Stimulated activated CD4-positive, alpha-beta T cell treated with anti-CD3 and anti-CD28 coated beads, Interleukin-2, amount 100 ng/mL, for 24 hours (primary cell): Measurements from ENCODE around the gene MARCHF10.

Source experiments
- DNase-seq, 2 donors: peaks; one replicate each; pipeline ENCODE4 v3.0.0-alpha.2; 2020

The MARCHF10 gene

DNA sequence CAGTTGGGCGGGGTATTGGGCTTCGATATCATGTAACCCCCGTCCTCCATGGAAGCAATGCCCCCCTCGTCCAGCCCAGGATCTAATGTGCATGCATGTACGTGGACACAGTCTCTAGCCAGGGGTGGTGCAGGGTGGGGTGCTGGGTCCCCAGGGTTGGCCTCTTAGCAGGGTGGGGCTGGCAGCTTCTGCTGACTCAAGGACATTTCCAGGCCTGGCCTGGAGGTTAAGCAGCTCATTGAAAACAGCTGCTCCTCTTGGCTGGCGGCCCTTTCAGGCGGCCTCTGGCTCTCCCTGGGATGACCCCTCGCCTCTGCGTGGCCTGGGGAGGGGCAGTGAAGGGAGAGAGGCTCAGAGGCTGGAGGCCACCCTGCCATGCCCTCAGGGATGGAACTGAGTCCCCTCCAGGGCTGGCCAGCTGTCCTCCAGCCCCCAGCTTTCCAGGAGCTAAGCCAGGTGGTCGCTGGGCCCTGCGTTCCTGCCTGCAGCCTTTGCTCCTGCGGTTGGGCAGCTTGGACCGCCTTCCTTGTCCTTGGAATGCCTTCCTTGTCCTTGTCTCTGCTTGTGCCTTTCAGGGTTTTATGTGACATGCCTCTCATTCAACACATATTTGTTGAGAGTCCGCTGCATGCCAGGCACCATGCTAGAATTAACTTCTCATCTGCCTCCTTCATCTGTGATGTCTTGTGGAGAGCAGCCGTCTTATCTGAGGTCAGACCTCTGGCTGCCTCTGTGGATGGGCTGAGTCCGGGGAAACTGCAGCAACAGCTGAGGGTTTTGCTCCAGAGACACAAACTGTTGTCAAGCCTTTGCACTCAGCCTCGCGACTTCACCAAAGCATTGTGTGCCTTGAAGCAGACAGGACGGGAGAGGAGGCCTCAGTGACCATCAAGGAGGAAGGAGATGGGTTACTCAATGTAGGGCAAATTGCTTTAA lies 154.0 kb downstream of the MARCHF10 start:
- peak; percentile 20 to 32 for DNase-seq

DNA sequence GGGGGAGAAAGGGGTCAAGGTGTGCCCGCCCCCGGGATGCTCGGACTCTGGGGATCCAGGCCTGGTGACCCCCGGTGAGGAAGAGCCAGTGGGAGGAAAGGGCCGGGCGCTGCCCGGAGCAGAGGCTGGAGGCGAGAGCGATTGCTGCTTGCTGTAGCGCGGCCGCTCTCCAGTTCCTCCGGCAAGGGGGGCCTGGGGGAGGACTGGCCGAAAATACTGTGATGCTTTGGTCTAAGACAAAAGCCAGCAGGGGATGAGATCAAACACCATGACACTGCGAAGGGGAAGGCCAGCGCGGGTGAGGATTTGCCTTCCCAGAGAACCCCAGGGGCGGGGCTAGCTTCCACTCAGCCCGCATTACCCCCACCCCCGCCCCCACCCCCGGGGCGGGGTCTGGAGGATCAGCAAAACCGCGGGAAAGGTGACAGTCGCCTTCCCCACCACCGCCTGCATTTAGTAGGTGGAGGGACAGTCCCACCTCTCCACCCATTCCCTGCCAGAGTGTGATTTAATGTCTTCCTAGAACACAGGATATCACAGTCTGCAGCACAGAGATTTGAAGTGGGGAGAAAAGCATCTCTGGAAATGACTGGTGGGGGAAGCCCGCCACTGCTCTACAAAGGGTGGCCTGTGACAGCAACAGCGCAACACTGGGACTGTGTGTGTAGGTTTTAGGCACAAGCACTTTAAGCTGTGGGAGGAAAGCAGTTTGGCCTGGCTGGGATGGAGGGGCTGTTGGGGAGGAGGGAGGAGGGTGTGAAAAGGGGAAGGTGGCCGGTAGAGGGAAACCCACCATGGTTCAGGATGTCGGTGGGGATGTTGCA lies 154.9 kb downstream of the MARCHF10 start:
- peak; percentile 91 to 96 for DNase-seq

DNA sequence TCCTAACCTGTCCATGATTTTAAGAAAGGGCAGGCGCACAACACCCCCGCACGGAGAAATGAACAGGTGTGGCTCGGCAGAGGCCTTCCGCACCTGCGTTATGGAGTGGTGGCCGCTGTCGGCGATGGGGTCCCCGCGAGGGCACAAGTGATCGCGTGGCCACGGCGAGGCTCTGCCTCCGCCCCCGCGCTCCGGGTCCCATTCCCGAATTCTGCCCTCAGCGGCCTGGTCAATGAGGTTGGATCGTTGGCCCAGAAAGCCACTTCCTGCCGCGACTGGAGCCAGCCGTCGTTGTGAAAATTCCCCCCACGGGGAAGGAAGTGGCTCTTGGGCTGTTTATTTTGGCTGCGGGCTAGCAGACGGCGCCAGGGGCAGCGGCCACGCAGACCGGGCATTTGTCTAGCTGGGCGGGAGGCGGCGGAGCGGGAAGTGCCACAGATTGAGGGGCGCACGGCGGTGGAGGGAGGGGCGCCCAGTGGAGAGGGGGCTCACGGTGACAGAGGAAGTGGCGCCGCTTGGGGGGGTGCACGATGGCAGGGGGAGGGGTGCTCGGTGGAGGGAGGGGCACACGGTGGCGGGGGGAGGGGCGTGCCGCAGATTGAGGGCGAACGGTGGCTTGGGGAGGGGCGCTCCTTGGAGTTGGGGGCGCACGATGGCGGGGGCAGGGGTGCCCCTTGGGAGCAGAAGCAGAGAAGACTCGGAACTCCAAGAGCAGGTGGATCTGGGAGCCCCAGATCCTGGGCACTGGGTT lies 155.7 kb downstream of the MARCHF10 start:
- peak in 1 of 2 donors; percentile 42 for DNase-seq
